ENCODE measurements around the gene PVALB. TPM values are rescaled to one million over a fixed set of nuclear protein-coding genes. Genes with fewer than 3 reads are reported as not detected.
A peak's percentile ranks its signal among the peaks of the same experiment; 100 is the strongest.

Gene PVALB
- total RNA-seq, 1 donor from 2014 or later: not detected

- no peak overlapping the region for H3K27ac ChIP-seq (replicated peaks)
- no peak overlapping the region for H3K4me3 ChIP-seq
- no peaks in the 10 kb centered on the region for H3K9me3 ChIP-seq (replicated peaks)
- intact Hi-C loops (cut with micrococcal nuclease): no loop called here
- H3K27me3 ChIP-seq (ENCODE audit: low read depth): peaks cover 17% of the 10 kb centered on the region
- DNase-seq: no peak
- H3K4me1 ChIP-seq: peaks cover 13% of the 10 kb centered on the region
- TF ChIP-seq CTCF (IDR thresholded peaks at IDR 0.05; ENCODE audit: borderline replicate concordance): no peak
- H3K36me3 ChIP-seq: peaks cover 10% of the 10 kb centered on the region
Measured at GRCh38 chr22:36759481-36760159, 57.2 kb downstream of the PVALB start.

GRCh38 chr22:36758792-36759271 is 58.0 kb downstream of the PVALB start:
- no peak for TF ChIP-seq CTCF (IDR thresholded peaks at IDR 0.05; ENCODE audit: borderline replicate concordance)
- Histone ChIP-seq H3K9me3 (replicated peaks) (no peaks in the 10 kb centered on the region), H3K36me3 (peaks cover 9% of the 10 kb centered on the region), H3K4me1 (peaks cover 13% of the 10 kb centered on the region), H3K4me3 (no peak overlapping the region), H3K27me3 (ENCODE audit: low read depth) (peaks cover 25% of the 10 kb centered on the region), H3K27ac (replicated peaks) (no peak overlapping the region)
- intact Hi-C loops (cut with micrococcal nuclease): no loop called here
- no peak for DNase-seq

- Histone ChIP-seq H3K4me1 (peaks cover 7% of the 10 kb centered on the region), H3K27me3 (ENCODE audit: low read depth) (peaks cover 36% of the 10 kb centered on the region), H3K36me3 (peaks cover 6% of the 10 kb centered on the region), H3K9me3 (replicated peaks) (no peaks in the 10 kb centered on the region), H3K4me3 (no peak overlapping the region), H3K27ac (replicated peaks) (no peak overlapping the region)
- peak; percentile 85 for TF ChIP-seq CTCF (IDR thresholded peaks at IDR 0.05; ENCODE audit: borderline replicate concordance)
- intact Hi-C loops (cut with micrococcal nuclease): no loop called here
- peak; percentile 73 for DNase-seq
Measured at GRCh38 chr22:36757668-36758211, 59.1 kb downstream of the PVALB start.

GRCh38 chr22:36756746-36757655 is 59.8 kb downstream of the PVALB start:
- no peak overlapping the region for H3K4me3 ChIP-seq
- H3K36me3 ChIP-seq: peaks cover 6% of the 10 kb centered on the region
- intact Hi-C loops (cut with micrococcal nuclease): no loop called here
- peaks cover 43% of the 10 kb centered on the region for H3K27me3 ChIP-seq (ENCODE audit: low read depth)
- DNase-seq: no peak
- TF ChIP-seq CTCF (IDR thresholded peaks at IDR 0.05; ENCODE audit: borderline replicate concordance): no peak
- H3K4me1 ChIP-seq: no peaks in the 10 kb centered on the region
- no peak overlapping the region for H3K27ac ChIP-seq (replicated peaks)
- H3K9me3 ChIP-seq (replicated peaks): no peaks in the 10 kb centered on the region

- H3K36me3 ChIP-seq: peaks cover 6% of the 10 kb centered on the region
- intact Hi-C loops (cut with micrococcal nuclease): no loop called here
- no peak for DNase-seq
- peaks cover 46% of the 10 kb centered on the region for H3K27me3 ChIP-seq (ENCODE audit: low read depth)
- no peak overlapping the region for H3K27ac ChIP-seq (replicated peaks)
- H3K9me3 ChIP-seq (replicated peaks): no peaks in the 10 kb centered on the region
- no peaks in the 10 kb centered on the region for H3K4me1 ChIP-seq
- no peak for TF ChIP-seq CTCF (IDR thresholded peaks at IDR 0.05; ENCODE audit: borderline replicate concordance)
- no peak overlapping the region for H3K4me3 ChIP-seq
Measured at GRCh38 chr22:36756031-36756430, 60.8 kb downstream of the PVALB start.
